Upper lobe of left lung (tissue), 6 donors: ENCODE results near the gene TMEM161A. TPM values are rescaled to one million over a fixed set of nuclear protein-coding genes. Genes with fewer than 3 reads are reported as not detected.

Experiments
- ATAC-seq, 2 donors: fragments of 200-7000 bp; cut with Tn5 transposase; one replicate each; pipeline ENCODE4 v1.9.1; 2022; ENCODE audit warnings: mild to moderate bottlenecking in 2 of 2, moderate library complexity in 2 of 2; ENCODE audit not compliant: low FRiP score in 2 of 2
- DNase-seq, 2 donors: peaks; one replicate each; pipeline ENCODE4 v3.0.0-alpha.2; 2019 to 2020
- H3K27ac ChIP-seq, 4 donors: fragments of 200-600 bp; sonication (generic); one replicate each; pipeline ENCODE4 v1.5.1; 2016 to 2019
- H3K27me3 ChIP-seq, 4 donors: fragments of 200-600 bp; sonication (generic); one replicate each; pipeline ENCODE4 v1.5.1; 2017 to 2019
- H3K36me3 ChIP-seq, 4 donors: fragments of 200-600 bp; sonication (generic); one replicate each; pipeline ENCODE4 v1.5.1; 2016 to 2019
- H3K4me1 ChIP-seq, 4 donors: fragments of 200-600 bp; sonication (generic); one replicate each; pipeline ENCODE4 v1.5.1; 2018 to 2019
- H3K4me3 ChIP-seq, 4 donors: fragments of 200-600 bp; sonication (generic); one replicate each; pipeline ENCODE4 v1.5.1; 2017 to 2019; ENCODE audit warnings: mild to moderate bottlenecking in 2 of 4, moderate library complexity in 1 of 4
- H3K9me3 ChIP-seq, 4 donors: fragments of 200-600 bp; sonication (generic); one replicate each; pipeline ENCODE4 v1.5.1; 2018 to 2019
- CTCF ChIP-seq, 6 experiments: fragments of 450-650 bp in 4 of 6; fragments of 200-600 bp in 2 of 6; sonication (generic) in 2 of 6; IDR thresholded peaks; one replicate each; pipeline ENCODE4 v1.5.1; 2016 to 2019; ENCODE audit warnings: antibody characterized with exemption in 6 of 6
- EP300 ChIP-seq, 4 donors: sonication (generic); formaldehyde crosslinking; IDR thresholded peaks; one replicate each; pipeline ENCODE4 v1.5.1; 2017; ENCODE audit warnings: antibody characterized with exemption in 4 of 4, control low read depth in 2 of 4
- POLR2A ChIP-seq, 4 donors: fragments of 450-650 bp; IDR thresholded peaks; one replicate each; pipeline ENCODE4 v1.5.1; 2016 to 2017; ENCODE audit warnings: antibody characterized with exemption in 4 of 4, mild to moderate bottlenecking in 2 of 4
- POLR2AphosphoS5 ChIP-seq, 2 donors: sonication (generic); formaldehyde crosslinking; IDR thresholded peaks; one replicate each; pipeline ENCODE4 v1.5.1; 2017; ENCODE audit warnings: antibody characterized with exemption in 2 of 2
- WGBS, 2 donors: methylation state at CpG; one replicate each; pipeline ENCODE4 v1.1.5; 2017 to 2018; 5-methylcytosine and 5-hydroxymethylcytosine counted together
- total RNA-seq, 6 donors: library from RNA; depleted of rRNA in 4 of 6; stranded (reverse); fragments of >200 nt in 4 of 6; gene quantifications; one replicate each; pipeline versions ENCODE4 v1.1.0 to v1.2.1, GENCODE V29; 2016 to 2021
- donor health status: DM: no; HTN: no; CAD: no; lungs with moderate emphysema.
- donor health status: DM: no; HTN: yes; CAD: no; lungs with severe emphysema.

TMEM161A gene
- total RNA-seq, 6 donors from 2014 or later, result 18.7 to 31.6 (median 26.2) TPM

DNA sequence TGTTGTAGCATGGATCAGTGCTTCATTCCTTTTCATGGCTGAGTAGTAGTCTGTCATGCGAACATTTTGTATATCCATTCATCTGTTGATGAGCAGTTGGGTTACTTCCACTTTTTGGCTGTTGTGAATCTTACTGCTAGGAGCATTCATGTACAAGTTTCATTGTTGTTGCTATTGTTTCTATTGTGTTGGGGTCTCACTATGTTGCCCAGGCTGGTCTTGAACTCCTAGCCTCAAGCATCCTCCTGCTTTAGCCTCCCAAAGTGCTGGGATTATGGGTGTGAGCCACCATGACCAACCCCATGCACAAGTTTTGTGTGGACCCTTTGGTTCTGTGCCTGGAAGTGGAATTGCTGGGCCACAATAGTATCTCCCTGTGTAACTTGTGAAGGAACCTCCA, 58.7 kb downstream of the TMEM161A start:
- Histone ChIP-seq H3K4me3 (no peak overlapping the region), H3K27ac (no peak overlapping the region), H3K4me1 (peaks cover 0 to 16% (median 2%) of the 10 kb centered on the region in 4 donors), H3K27me3 (no peaks in the 10 kb centered on the region), H3K36me3 (no peaks in the 10 kb centered on the region), H3K9me3 (no peaks in the 10 kb centered on the region)
- TF ChIP-seq CTCF (IDR thresholded peaks at IDR 0.05) (no peak), EP300 (IDR thresholded peaks at IDR 0.05) (no peak), POLR2AphosphoS5 (IDR thresholded peaks at IDR 0.05) (no peak), POLR2A (IDR thresholded peaks at IDR 0.05) (no peak)
- WGBS, 2 donors, result 100% methylated on average over 1 of the region's 1 CpG
- ATAC-seq (no peak), DNase-seq (no peak)

DNA sequence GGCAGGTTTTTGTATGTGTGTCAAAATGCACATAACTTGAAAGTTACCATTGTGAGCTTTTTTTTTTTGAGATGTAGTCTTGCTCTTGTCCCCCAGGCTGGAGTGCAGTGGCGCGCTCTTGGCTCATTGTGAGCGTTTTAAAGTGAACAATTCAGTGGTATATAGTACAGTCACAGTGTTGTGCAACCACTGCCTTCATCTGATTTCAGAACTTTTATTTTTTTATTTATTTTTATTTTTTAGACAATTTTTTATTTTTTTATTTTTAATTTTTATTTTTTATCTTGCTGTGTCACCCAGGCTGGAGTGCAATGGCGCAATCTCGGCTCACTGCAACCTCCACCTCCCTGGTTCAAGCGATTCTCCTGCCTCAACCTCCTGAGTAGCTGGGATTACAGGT, 59.5 kb downstream of the TMEM161A start:
- WGBS, 2 donors, result 87 to 89% methylated on average over 6 of the region's 6 CpGs
- no peak for TF ChIP-seq POLR2A (IDR thresholded peaks at IDR 0.05)
- no peak for TF ChIP-seq EP300 (IDR thresholded peaks at IDR 0.05)
- TF ChIP-seq CTCF (IDR thresholded peaks at IDR 0.05), result no peak
- no peak for TF ChIP-seq POLR2AphosphoS5 (IDR thresholded peaks at IDR 0.05)
- DNase-seq, result no peak

GRCh38 chr19:19077103-19077502, 61.2 kb downstream of the TMEM161A start:
- ATAC-seq, result no peak

More for the DNA sequence above, 59.5 kb downstream of the TMEM161A start:
- no peaks in the 10 kb centered on the region for H3K27me3 ChIP-seq
- no peaks in the 10 kb centered on the region for H3K9me3 ChIP-seq
- ATAC-seq, result no peak
- no peaks in the 10 kb centered on the region for H3K36me3 ChIP-seq
- no peak overlapping the region for H3K27ac ChIP-seq
- no peak overlapping the region for H3K4me3 ChIP-seq
- H3K4me1 ChIP-seq, result peaks cover 0 to 17% (median 5%) of the 10 kb centered on the region in 4 donors

DNA sequence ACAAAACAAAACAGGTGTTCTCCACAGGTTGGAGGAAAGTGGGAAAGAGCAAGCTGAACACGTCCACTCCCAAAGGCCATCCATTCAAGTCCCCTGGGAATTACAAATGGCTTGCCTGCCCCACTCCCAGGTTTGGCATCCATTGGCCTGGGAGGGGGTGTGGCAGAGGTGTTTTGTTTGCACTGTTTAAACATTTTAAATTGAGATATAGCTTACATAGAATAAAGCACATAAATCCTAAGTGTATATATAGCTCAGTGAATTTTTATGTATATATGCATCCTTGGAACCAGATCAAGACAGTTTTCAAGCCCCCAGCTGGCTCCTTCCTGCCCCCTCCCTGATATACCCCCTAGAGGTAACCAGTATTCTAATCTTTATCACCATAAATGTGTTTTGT, 61.8 kb downstream of the TMEM161A start:
- Histone ChIP-seq H3K9me3 (no peaks in the 10 kb centered on the region), H3K27ac (peak overlapping the region in 1 of 4 donors; percentile 39), H3K4me3 (no peak overlapping the region), H3K27me3 (no peaks in the 10 kb centered on the region), H3K4me1 (peaks cover 0 to 16% (median 12%) of the 10 kb centered on the region in 4 donors), H3K36me3 (no peaks in the 10 kb centered on the region)
- DNase-seq (no peak), ATAC-seq (no peak)
- WGBS, 2 donors, result 95 to 100% methylated on average over 1 of the region's 1 CpG
- TF ChIP-seq POLR2AphosphoS5 (IDR thresholded peaks at IDR 0.05), result no peak
- no peak for TF ChIP-seq POLR2A (IDR thresholded peaks at IDR 0.05)
- TF ChIP-seq CTCF (IDR thresholded peaks at IDR 0.05), result no peak
- TF ChIP-seq EP300 (IDR thresholded peaks at IDR 0.05), result no peak

More at GRCh38 chr19:19077103-19077502, 61.2 kb downstream of the TMEM161A start:
- H3K36me3 ChIP-seq, result no peaks in the 10 kb centered on the region
- H3K4me3 ChIP-seq, result no peak overlapping the region
- no peak for TF ChIP-seq POLR2AphosphoS5 (IDR thresholded peaks at IDR 0.05)
- no peak for TF ChIP-seq CTCF (IDR thresholded peaks at IDR 0.05)
- TF ChIP-seq POLR2A (IDR thresholded peaks at IDR 0.05), result no peak
- TF ChIP-seq EP300 (IDR thresholded peaks at IDR 0.05), result no peak
- no peaks in the 10 kb centered on the region for H3K27me3 ChIP-seq
- 60 to 85% methylated on average over 7 of the region's 7 CpGs for WGBS, 2 donors
- peaks cover 0 to 16% (median 12%) of the 10 kb centered on the region in 4 donors for H3K4me1 ChIP-seq
- DNase-seq, result peak in 1 of 2 donors; percentile 51
- peak overlapping the region in 1 of 4 donors; percentile 39 for H3K27ac ChIP-seq
- H3K9me3 ChIP-seq, result no peaks in the 10 kb centered on the region

DNA sequence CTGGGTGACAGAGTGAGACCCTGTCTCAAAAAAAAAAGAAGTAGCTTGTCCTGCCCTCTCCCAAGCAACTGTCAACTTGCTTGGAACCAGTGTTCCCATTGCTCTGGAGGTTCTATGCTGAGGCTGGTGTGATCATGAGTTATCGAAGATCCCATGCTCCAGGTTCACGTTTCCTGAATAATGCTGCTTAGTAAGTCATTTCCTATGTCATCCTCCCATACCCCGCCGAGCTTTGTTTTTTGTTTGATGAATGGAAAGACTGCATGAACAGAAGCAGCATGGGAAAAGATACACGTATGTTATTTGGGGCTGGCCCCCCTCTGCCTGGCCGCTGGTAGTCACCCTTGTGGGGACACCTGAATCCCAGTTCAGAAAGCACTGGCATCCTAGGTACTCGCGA, 63.2 kb downstream of the TMEM161A start:
- TF ChIP-seq EP300 (IDR thresholded peaks at IDR 0.05) (no peak), POLR2AphosphoS5 (IDR thresholded peaks at IDR 0.05) (no peak), POLR2A (IDR thresholded peaks at IDR 0.05) (no peak), CTCF (IDR thresholded peaks at IDR 0.05) (no peak)
- WGBS, 2 donors, result 86 to 91% methylated on average over 7 to 8 of the region's 8 CpGs
- Histone ChIP-seq H3K9me3 (no peaks in the 10 kb centered on the region), H3K27me3 (no peaks in the 10 kb centered on the region), H3K36me3 (no peaks in the 10 kb centered on the region), H3K4me3 (no peak overlapping the region), H3K27ac (no peak overlapping the region), H3K4me1 (peaks cover 0 to 16% (median 12%) of the 10 kb centered on the region in 4 donors)
- DNase-seq (no peak), ATAC-seq (no peak)
